Gastroesophageal sphincter (tissue), 4 donors: Measurements from ENCODE around the gene BTBD9. TPM values are rescaled to one million over a fixed set of nuclear protein-coding genes. Genes with fewer than 3 reads are reported as not detected.

Source experiments
- ATAC-seq: fragments of 150-250 bp; one replicate; pipeline ENCODE4 v1.9.1; 2016; ENCODE audit warnings: mild to moderate bottlenecking, moderate library complexity
- H3K27ac ChIP-seq, 4 donors: fragments of 200-600 bp; sonication (generic) in 3 of 4; 1 replicate in 3 of 4; 2 replicates in 1 of 4; pipeline ENCODE4 v1.5.1; 2016 to 2019
- H3K27me3 ChIP-seq: fragments of 200-600 bp; sonication (generic); one replicate; pipeline ENCODE4 v1.5.1; 2019
- H3K36me3 ChIP-seq, 2 donors: fragments of 200-600 bp; sonication (generic); one replicate each; pipeline ENCODE4 v1.5.1; 2019; ENCODE audit warnings: control low read depth in 1 of 2
- H3K4me1 ChIP-seq, 3 donors: fragments of 200-600 bp; sonication (generic); 1 replicate in 2 of 3; 2 replicates in 1 of 3; pipeline ENCODE4 v1.5.1; 2016 to 2019; ENCODE audit warnings: control low read depth in 2 of 3
- H3K4me3 ChIP-seq, 2 donors: fragments of 200-600 bp; sonication (generic); one replicate each; pipeline ENCODE4 v1.5.1; 2019; ENCODE audit warnings: mild to moderate bottlenecking in 1 of 2, moderate library complexity in 1 of 2
- H3K9me3 ChIP-seq, 3 donors: fragments of 200-600 bp; sonication (generic); one replicate each; pipeline ENCODE4 v1.5.1; 2017 to 2019; ENCODE audit warnings: control low read depth in 2 of 3
- EP300 ChIP-seq: sonication (generic); formaldehyde crosslinking; IDR thresholded peaks from one replicate; pipeline ENCODE4 v1.6.1; 2017; ENCODE audit warnings: antibody characterized with exemption, mild to moderate bottlenecking
- POLR2A ChIP-seq, 2 donors: fragments of 450-650 bp; IDR thresholded peaks; one replicate each; pipeline ENCODE4 v1.6.1; 2017; ENCODE audit warnings: antibody characterized with exemption in 2 of 2, mild to moderate bottlenecking in 2 of 2, moderate library complexity in 1 of 2
- POLR2AphosphoS5 ChIP-seq: sonication (generic); formaldehyde crosslinking; IDR thresholded peaks from one replicate; pipeline ENCODE4 v1.6.1; 2017; ENCODE audit warnings: antibody characterized with exemption
- WGBS, 2 donors: methylation state at CpG; one replicate each; pipeline ENCODE4 v1.1.5; 2018; ENCODE audit warnings: low coverage in 1 of 2; 5-methylcytosine and 5-hydroxymethylcytosine counted together
- total RNA-seq, 4 donors: library from RNA; depleted of rRNA; stranded (reverse); fragments of >200 nt; gene quantifications; one replicate each; pipeline ENCODE4 v1.1.0, GENCODE V29; 2016
- TF ChIP-seq, protein P1 (sequence below), 4 experiments: fragments of 200-600 bp in 2 of 4; fragments of 450-650 bp in 2 of 4; sonication (generic) in 1 of 4; IDR thresholded peaks; one replicate each; pipeline ENCODE4 v1.5.1; 2017 to 2019; ENCODE audit warnings: antibody characterized with exemption in 4 of 4, mild to moderate bottlenecking in 2 of 4, moderate library complexity in 2 of 4

The BTBD9 gene
- total RNA-seq, 4 donors from 2014 or later: 11.3 to 18.9 (median 13.8) TPM

DNA sequence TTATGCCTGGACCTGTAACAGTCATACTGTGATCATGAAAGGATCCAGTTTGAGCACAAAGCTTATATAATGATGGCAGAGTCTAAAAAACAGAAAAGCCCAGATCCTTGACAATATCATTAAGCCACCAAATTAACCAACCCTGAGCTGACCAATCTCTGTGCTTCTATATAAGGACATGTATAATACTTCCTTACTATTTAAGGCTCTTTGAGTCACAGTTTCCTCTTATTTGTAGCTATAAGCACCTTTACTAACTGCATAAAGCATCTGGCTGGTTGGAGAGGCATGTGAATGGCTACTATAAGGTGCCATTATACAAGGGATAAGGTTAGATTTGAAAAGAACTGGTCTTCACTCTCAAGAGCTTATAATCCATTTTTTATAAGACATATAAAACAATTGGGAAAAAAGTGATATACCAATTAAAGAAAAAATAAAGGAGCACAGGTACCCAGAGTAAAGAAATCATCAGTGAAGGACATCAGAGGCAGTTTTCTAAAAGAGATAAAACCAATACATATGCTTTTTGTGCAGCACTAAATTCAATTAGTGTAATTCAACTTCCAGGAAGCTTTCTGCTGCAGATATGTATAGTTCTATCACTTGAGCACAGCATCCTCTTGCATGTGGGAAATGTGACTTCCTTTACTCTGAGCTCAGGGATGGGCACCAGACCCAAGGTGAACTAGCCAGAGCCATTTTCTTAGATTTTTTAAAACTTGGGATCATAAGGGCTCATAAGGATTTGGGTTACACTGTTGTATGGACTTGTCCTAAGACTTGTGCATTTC is 121.0 kb downstream of the BTBD9 start:
- H3K4me1 ChIP-seq: peaks cover 0 to 19% (median 2%) of the 10 kb centered on the region in 3 donors
- H3K9me3 ChIP-seq: no peaks in the 10 kb centered on the region
- no peaks in the 10 kb centered on the region for H3K36me3 ChIP-seq
- H3K27me3 ChIP-seq: no peaks in the 10 kb centered on the region
- ATAC-seq: no peak
- H3K4me3 ChIP-seq: no peak overlapping the region
- no peak overlapping the region for H3K27ac ChIP-seq
- no peak for TF ChIP-seq POLR2AphosphoS5
- no peak for TF ChIP-seq EP300
- TF ChIP-seq, protein P1, sequence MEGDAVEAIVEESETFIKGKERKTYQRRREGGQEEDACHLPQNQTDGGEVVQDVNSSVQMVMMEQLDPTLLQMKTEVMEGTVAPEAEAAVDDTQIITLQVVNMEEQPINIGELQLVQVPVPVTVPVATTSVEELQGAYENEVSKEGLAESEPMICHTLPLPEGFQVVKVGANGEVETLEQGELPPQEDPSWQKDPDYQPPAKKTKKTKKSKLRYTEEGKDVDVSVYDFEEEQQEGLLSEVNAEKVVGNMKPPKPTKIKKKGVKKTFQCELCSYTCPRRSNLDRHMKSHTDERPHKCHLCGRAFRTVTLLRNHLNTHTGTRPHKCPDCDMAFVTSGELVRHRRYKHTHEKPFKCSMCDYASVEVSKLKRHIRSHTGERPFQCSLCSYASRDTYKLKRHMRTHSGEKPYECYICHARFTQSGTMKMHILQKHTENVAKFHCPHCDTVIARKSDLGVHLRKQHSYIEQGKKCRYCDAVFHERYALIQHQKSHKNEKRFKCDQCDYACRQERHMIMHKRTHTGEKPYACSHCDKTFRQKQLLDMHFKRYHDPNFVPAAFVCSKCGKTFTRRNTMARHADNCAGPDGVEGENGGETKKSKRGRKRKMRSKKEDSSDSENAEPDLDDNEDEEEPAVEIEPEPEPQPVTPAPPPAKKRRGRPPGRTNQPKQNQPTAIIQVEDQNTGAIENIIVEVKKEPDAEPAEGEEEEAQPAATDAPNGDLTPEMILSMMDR (IDR thresholded peaks at IDR 0.05): no peak
- TF ChIP-seq POLR2A (IDR thresholded peaks at IDR 0.05): no peak

DNA sequence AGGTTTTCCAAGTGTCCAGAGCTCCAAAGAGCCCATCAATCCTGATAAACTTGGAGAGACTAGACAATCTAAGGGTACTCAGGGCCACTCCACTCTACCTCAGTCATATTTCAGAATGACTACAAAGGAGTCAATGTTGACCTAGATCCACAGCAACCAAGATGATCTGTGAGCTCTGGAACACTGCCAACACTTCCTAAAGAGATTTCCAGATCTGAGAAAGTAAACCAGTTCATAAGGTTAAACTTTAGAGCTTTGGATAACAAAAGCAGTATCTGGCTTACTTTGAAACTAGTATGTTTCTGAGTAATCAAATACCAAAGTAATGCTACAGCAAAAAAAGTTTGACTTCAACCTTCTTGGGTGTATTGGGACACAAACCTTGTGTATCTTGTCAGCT is 122.7 kb downstream of the BTBD9 start:
- no peaks in the 10 kb centered on the region for H3K27me3 ChIP-seq
- H3K4me3 ChIP-seq: no peak overlapping the region
- H3K27ac ChIP-seq: no peak overlapping the region
- no peak for ATAC-seq
- H3K9me3 ChIP-seq: no peaks in the 10 kb centered on the region
- no peaks in the 10 kb centered on the region for H3K36me3 ChIP-seq
- peaks cover 0 to 10% (median 2%) of the 10 kb centered on the region in 3 donors for H3K4me1 ChIP-seq
- TF ChIP-seq POLR2A (IDR thresholded peaks at IDR 0.05) (no peak), EP300 (no peak), POLR2AphosphoS5 (no peak)
- TF ChIP-seq, protein P1 (IDR thresholded peaks at IDR 0.05): no peak

DNA sequence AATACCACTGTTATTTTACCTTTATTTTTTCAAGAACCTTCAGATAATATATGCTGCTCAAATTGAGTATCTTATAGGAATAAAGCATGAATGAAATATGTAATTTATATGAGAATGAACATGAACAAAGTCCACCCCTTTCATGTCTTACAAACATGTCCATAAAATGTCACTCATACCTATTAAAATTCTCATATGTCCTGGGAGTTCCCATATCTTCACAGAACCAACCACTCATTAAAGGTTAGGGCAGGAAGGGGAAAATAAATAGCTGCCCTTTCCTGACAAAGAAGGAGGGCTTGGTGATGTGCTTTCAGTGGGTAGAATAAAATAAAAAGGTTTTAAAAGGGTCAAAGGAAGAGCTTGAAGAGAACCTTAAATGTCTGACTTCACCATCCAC is 125.3 kb downstream of the BTBD9 start:
- Histone ChIP-seq H3K27ac (no peak overlapping the region), H3K36me3 (no peaks in the 10 kb centered on the region), H3K27me3 (no peaks in the 10 kb centered on the region), H3K4me3 (no peak overlapping the region), H3K9me3 (no peaks in the 10 kb centered on the region), H3K4me1 (peaks cover 2 to 15% (median 2%) of the 10 kb centered on the region in 3 donors)
- no peak for TF ChIP-seq POLR2A (IDR thresholded peaks at IDR 0.05)
- ATAC-seq: no peak

DNA sequence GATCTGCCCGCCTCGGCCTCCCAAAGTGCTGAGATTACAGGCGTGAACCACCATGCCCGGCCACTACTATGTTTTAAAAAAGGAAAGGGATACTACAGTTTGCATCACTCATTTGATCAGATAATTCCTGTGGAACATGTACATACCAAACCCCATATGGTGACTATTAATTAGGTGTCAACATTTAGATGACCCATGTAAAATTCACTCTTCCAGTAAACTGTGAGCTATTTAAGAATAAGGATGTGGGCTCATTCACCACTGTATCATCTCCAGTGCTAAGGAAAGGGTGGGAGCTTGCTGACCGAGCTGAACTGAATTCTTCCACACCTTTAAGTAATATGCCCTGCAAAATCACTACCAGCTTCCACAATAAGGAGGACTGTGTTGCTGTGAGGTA is 127.5 kb downstream of the BTBD9 start:
- TF ChIP-seq, protein P1 (IDR thresholded peaks at IDR 0.05): no peak
- TF ChIP-seq POLR2A (IDR thresholded peaks at IDR 0.05) (no peak), EP300 (no peak), POLR2AphosphoS5 (no peak)
- ATAC-seq: no peak
- peaks cover under 1 to 22% (median 2%) of the 10 kb centered on the region in 3 donors for H3K4me1 ChIP-seq
- WGBS, 2 donors: 100% methylated on average over 1 to 2 of the region's 5 CpGs
- no peaks in the 10 kb centered on the region for H3K27me3 ChIP-seq
- no peaks in the 10 kb centered on the region for H3K9me3 ChIP-seq
- H3K36me3 ChIP-seq: no peaks in the 10 kb centered on the region
- H3K27ac ChIP-seq: no peak overlapping the region
- H3K4me3 ChIP-seq: no peak overlapping the region

DNA sequence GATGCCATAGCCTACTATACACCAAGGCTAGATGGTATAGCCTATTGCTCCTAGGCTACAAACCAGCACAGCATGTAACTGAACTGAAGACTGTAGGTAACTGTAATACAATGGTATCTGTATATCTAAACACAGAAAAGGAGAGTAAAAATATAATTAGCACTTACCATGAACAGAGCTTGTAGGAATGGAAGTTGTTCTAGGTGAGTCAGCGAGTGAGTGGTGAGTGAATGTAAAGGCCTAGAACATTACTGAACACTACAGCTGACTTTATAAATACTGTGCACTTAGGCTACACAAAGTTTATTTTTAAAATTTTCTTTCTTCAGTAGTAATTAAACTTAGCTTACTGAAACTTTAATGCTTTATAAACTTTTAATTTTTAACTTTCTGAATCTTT is 129.5 kb downstream of the BTBD9 start:
- no peaks in the 10 kb centered on the region for H3K27me3 ChIP-seq
- ATAC-seq: no peak
- no peak overlapping the region for H3K27ac ChIP-seq
- no peaks in the 10 kb centered on the region for H3K9me3 ChIP-seq
- no peaks in the 10 kb centered on the region for H3K36me3 ChIP-seq
- no peak overlapping the region for H3K4me3 ChIP-seq
- TF ChIP-seq POLR2A (IDR thresholded peaks at IDR 0.05): no peak
- TF ChIP-seq POLR2AphosphoS5: no peak
- TF ChIP-seq, protein P1 (IDR thresholded peaks at IDR 0.05): no peak
- no peak for TF ChIP-seq EP300
- peaks cover 0 to 17% (median 2%) of the 10 kb centered on the region in 3 donors for H3K4me1 ChIP-seq
- 100% methylated on average over 1 of the region's 1 CpG for WGBS, 2 donors
